ENCODE results near the gene TMEM248.

Gene TMEM248

DNA sequence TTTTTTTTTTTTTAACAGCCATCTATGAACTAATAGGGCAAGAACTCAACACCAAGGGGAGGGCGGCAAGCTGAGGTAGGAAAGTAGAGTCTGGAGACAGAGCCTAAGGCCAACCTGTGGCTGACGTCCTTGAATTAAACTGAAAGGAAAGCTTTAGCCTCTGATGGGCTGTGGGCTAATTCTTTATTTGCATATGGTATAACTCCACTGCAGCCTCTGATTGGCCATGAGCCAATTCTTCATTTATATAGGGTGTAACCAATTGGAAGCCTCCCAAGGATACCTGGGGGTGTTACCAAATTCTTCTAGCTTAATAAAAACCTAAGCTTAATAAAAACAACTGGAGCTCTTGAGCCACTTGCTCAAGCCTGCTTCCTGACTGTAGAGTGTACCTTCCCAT, 85.9 kb downstream of the TMEM248 start:
- no peak for DNase-seq

Measured in left hindlimb (tissue), 1 donor.